CD4-positive, alpha-beta T cell treated with Interferon alpha-2 for 1 hour (primary cell): Measurements from ENCODE around the gene PTPN14.
"Not testable (repeated sequence)": the region's sequence is repeated elsewhere in the genome, so short reads cannot be mapped to it uniquely, and the experiment has no call there.

ENCODE experiments used
- DNase-seq, 2 donors: peaks; one replicate each; pipeline ENCODE4 v3.0.0-alpha.2; 2020 to 2022

The PTPN14 gene

GRCh38 chr1:214551436-214552173, at the start of gene PTPN14:
Gene PTPN14, minus strand, starts transcription at chr1:214551602. Its CDS starts 86,799 bp downstream, at chr1:214464803.
- DNase-seq = no peak

GRCh38 chr1:214593158-214593557, 41.8 kb upstream of the PTPN14 start:
- DNase-seq = no peak

- DNase-seq = not testable (repeated sequence)
These were observed 40.5 kb upstream of the PTPN14 start for GRCh38 chr1:214591918-214592317.

GRCh38 chr1:214590696-214591095, 39.3 kb upstream of the PTPN14 start:
- no peak for DNase-seq

GRCh38 chr1:214588963-214589597, 37.7 kb upstream of the PTPN14 start:
- no peak for DNase-seq

- no peak for DNase-seq
These were observed 35.8 kb upstream of the PTPN14 start for GRCh38 chr1:214587165-214587564.

GRCh38 chr1:214586621-214587020, 35.2 kb upstream of the PTPN14 start:
- DNase-seq = no peak

GRCh38 chr1:214584805-214585766, 33.7 kb upstream of the PTPN14 start:
- DNase-seq = no peak

GRCh38 chr1:214583824-214584554, 32.6 kb upstream of the PTPN14 start:
- no peak for DNase-seq

- no peak for DNase-seq
These were observed 31.7 kb upstream of the PTPN14 start for GRCh38 chr1:214583113-214583512.

- DNase-seq = no peak
These were observed 31.0 kb upstream of the PTPN14 start for GRCh38 chr1:214582289-214582891.

- DNase-seq = no peak
These were observed 30.4 kb upstream of the PTPN14 start for GRCh38 chr1:214581785-214582184.

- no peak for DNase-seq
These were observed 27.8 kb upstream of the PTPN14 start for GRCh38 chr1:214579183-214579582.

- not testable (repeated sequence) for DNase-seq
These were observed 24.7 kb upstream of the PTPN14 start for GRCh38 chr1:214576120-214576519.

- no peak for DNase-seq
These were observed 23.4 kb upstream of the PTPN14 start for GRCh38 chr1:214574598-214575411.

GRCh38 chr1:214573386-214574318, 22.2 kb upstream of the PTPN14 start:
- no peak for DNase-seq

- DNase-seq = no peak
These were observed 19.9 kb upstream of the PTPN14 start for GRCh38 chr1:214571281-214571680.

GRCh38 chr1:214570442-214570841, 19.0 kb upstream of the PTPN14 start:
- DNase-seq = no peak

- no peak for DNase-seq
These were observed 18.1 kb upstream of the PTPN14 start for GRCh38 chr1:214569357-214570004.

GRCh38 chr1:214568328-214568727, 16.9 kb upstream of the PTPN14 start:
- no peak for DNase-seq
